GM23338 (cell line): ENCODE data around the gene TCF12.
"Not testable (repeated sequence)": the region's sequence is repeated elsewhere in the genome, so short reads cannot be mapped to it uniquely, and the experiment has no call there.

Experiments
- CREB1 ChIP-seq: fragments of 250-450 bp; sonication (Bioruptor Pico); IDR thresholded peaks from 2 replicates; pipeline ENCODE4 v1.5.0; 2020; ENCODE audit warnings: low read depth, mild to moderate bottlenecking, moderate library complexity
- EZH2 ChIP-seq: fragments of 200-600 bp; sonication (generic); IDR thresholded peaks from one replicate; pipeline ENCODE4 v1.8.0; 2017; ENCODE audit warnings: antibody characterized with exemption, mild to moderate bottlenecking, low read depth; ENCODE audit not compliant: unreplicated experiment
- EZH2phosphoT487 ChIP-seq: fragments of 200-600 bp; sonication (generic); IDR thresholded peaks from one replicate; pipeline ENCODE4 v1.8.1; 2018; ENCODE audit warnings: antibody characterized with exemption; ENCODE audit not compliant: unreplicated experiment
- JUNB ChIP-seq: IDR thresholded peaks from one replicate; pipeline ENCODE4 v1.6.1; 2016; ENCODE audit warnings: antibody characterized with exemption; ENCODE audit not compliant: unreplicated experiment
- NANOG ChIP-seq: IDR thresholded peaks from 2 replicates; pipeline ENCODE4 v1.6.1; 2016; ENCODE audit warnings: antibody characterized with exemption, borderline replicate concordance
- POLR2AphosphoS5 ChIP-seq: IDR thresholded peaks from 2 replicates; pipeline ENCODE4 v1.6.1; 2016; ENCODE audit warnings: antibody characterized with exemption, low read depth
- STAT1 ChIP-seq: IDR thresholded peaks from one replicate; pipeline ENCODE4 v1.6.1; 2016; ENCODE audit warnings: antibody characterized with exemption; ENCODE audit not compliant: unreplicated experiment
- ZNF331 ChIP-seq: fragments of 250-450 bp; sonication (Bioruptor Pico); IDR thresholded peaks from 2 replicates; pipeline ENCODE4 v1.5.0; 2020; ENCODE audit warnings: low read depth, mild to moderate bottlenecking, moderate library complexity
- TF ChIP-seq, protein P1 (sequence below), 2 experiments: fragments of 200-600 bp in 1 of 2; sonication (generic) in 1 of 2; conservative IDR thresholded peaks; 2 replicates each; pipeline versions ENCODE4 v1.5.1 to v1.6.1; 2016 to 2017; ENCODE audit warnings: antibody characterized with exemption in 2 of 2, low read depth in 2 of 2, mild to moderate bottlenecking in 2 of 2, moderate library complexity in 1 of 2
- TF ChIP-seq, protein P2 (sequence below): IDR thresholded peaks from one replicate; pipeline ENCODE4 v1.6.1; 2018; ENCODE audit warnings: antibody characterized with exemption; ENCODE audit not compliant: unreplicated experiment

DNA sequence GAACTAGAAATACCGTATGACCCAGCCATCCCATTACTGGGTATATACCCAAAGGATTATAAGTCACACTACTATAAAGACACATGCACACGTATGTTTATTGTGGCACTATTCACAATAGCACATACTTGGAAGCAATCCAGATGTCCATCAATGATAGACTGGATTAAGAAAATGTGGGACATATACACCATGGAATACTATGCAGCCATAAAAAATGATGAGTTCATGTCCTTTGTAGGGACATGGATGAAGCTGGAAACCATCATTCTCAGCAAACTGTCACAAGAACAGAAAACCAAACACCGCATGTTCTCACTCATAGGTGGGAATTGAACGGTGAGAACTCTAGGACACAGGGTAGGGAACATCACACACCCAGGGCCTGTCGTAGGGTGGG lies 36.6 kb downstream of the TCF12 start:
- TF ChIP-seq, protein P1, sequence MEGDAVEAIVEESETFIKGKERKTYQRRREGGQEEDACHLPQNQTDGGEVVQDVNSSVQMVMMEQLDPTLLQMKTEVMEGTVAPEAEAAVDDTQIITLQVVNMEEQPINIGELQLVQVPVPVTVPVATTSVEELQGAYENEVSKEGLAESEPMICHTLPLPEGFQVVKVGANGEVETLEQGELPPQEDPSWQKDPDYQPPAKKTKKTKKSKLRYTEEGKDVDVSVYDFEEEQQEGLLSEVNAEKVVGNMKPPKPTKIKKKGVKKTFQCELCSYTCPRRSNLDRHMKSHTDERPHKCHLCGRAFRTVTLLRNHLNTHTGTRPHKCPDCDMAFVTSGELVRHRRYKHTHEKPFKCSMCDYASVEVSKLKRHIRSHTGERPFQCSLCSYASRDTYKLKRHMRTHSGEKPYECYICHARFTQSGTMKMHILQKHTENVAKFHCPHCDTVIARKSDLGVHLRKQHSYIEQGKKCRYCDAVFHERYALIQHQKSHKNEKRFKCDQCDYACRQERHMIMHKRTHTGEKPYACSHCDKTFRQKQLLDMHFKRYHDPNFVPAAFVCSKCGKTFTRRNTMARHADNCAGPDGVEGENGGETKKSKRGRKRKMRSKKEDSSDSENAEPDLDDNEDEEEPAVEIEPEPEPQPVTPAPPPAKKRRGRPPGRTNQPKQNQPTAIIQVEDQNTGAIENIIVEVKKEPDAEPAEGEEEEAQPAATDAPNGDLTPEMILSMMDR (conservative IDR thresholded peaks at IDR 0.05; ENCODE audit: low read depth in 2 of 2) = not testable (repeated sequence)
- TF ChIP-seq CREB1 (CRISPR knock-in tag); EZH2; ZNF331 (CRISPR knock-in tag); POLR2AphosphoS5; NANOG; EZH2phosphoT487; STAT1; JUNB: not testable (repeated sequence)
- TF ChIP-seq, protein P2, sequence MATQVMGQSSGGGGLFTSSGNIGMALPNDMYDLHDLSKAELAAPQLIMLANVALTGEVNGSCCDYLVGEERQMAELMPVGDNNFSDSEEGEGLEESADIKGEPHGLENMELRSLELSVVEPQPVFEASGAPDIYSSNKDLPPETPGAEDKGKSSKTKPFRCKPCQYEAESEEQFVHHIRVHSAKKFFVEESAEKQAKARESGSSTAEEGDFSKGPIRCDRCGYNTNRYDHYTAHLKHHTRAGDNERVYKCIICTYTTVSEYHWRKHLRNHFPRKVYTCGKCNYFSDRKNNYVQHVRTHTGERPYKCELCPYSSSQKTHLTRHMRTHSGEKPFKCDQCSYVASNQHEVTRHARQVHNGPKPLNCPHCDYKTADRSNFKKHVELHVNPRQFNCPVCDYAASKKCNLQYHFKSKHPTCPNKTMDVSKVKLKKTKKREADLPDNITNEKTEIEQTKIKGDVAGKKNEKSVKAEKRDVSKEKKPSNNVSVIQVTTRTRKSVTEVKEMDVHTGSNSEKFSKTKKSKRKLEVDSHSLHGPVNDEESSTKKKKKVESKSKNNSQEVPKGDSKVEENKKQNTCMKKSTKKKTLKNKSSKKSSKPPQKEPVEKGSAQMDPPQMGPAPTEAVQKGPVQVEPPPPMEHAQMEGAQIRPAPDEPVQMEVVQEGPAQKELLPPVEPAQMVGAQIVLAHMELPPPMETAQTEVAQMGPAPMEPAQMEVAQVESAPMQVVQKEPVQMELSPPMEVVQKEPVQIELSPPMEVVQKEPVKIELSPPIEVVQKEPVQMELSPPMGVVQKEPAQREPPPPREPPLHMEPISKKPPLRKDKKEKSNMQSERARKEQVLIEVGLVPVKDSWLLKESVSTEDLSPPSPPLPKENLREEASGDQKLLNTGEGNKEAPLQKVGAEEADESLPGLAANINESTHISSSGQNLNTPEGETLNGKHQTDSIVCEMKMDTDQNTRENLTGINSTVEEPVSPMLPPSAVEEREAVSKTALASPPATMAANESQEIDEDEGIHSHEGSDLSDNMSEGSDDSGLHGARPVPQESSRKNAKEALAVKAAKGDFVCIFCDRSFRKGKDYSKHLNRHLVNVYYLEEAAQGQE = not testable (repeated sequence)
